Naive B cell (primary cell): ENCODE results near the gene FKRP. TPM values are rescaled to one million over a fixed set of nuclear protein-coding genes. Genes with fewer than 3 reads are reported as not detected.
"Not testable (repeated sequence)": the region's sequence is repeated elsewhere in the genome, so short reads cannot be mapped to it uniquely, and the experiment has no call there.

Experiments
- ATAC-seq, 2 donors: fragments of 150-1000 bp; cut with Tn5 transposase; 2 replicates each; pipeline ENCODE4 v1.10.0; 2021; ENCODE audit warnings: low read depth in 2 of 2, mild to moderate bottlenecking in 2 of 2, moderate library complexity in 2 of 2
- DNase-seq: peaks from one replicate; pipeline ENCODE4 v3.0.0; 2022
- H3K27ac Mint-ChIP-seq, 6 donors: one replicate each; pipeline ENCODE4 v1.8.0; 2020 to 2022; ENCODE audit warnings: mild to moderate bottlenecking in 6 of 6, mixed read lengths in 6 of 6, moderate library complexity in 5 of 6, inconsistent platforms in 2 of 6
- H3K27me3 Mint-ChIP-seq, 3 donors: one replicate each; pipeline ENCODE4 v1.8.0; 2021 to 2022; ENCODE audit warnings: mixed read lengths in 3 of 3, mild to moderate bottlenecking in 1 of 3
- H3K36me3 Mint-ChIP-seq, 2 donors: one replicate each; pipeline ENCODE4 v1.8.0; 2020 to 2022; ENCODE audit warnings: mixed read lengths in 2 of 2, inconsistent platforms in 1 of 2, mild to moderate bottlenecking in 1 of 2
- H3K4me1 Mint-ChIP-seq, 3 donors: one replicate each; pipeline ENCODE4 v1.8.0; 2020 to 2022; ENCODE audit warnings: mixed read lengths in 3 of 3, inconsistent platforms in 1 of 3, mild to moderate bottlenecking in 1 of 3, moderate library complexity in 1 of 3
- H3K4me3 Mint-ChIP-seq, 8 donors: one replicate each; pipeline ENCODE4 v1.8.0; 2020 to 2022; ENCODE audit warnings: mild to moderate bottlenecking in 8 of 8, mixed read lengths in 8 of 8, moderate library complexity in 8 of 8, inconsistent platforms in 2 of 8
- H3K9me3 Mint-ChIP-seq, 7 donors: one replicate each; pipeline ENCODE4 v1.8.0; 2020 to 2022; ENCODE audit warnings: mixed read lengths in 7 of 7, mild to moderate bottlenecking in 5 of 7, inconsistent platforms in 2 of 7, moderate library complexity in 1 of 7
- polyA plus RNA-seq, 6 donors: library from polyadenylated mRNA; unstranded; fragments of 300-500 nt; fragmentation: Illumina TruSeq; gene quantifications; one replicate each; pipeline ENCODE4 v1.2.3, GENCODE V29; 2021; ENCODE audit warnings: low read depth in 6 of 6

The FKRP gene
- polyA plus RNA-seq, 6 donors from 2014 or later = 2.0 to 10.1 (median 6.0) TPM

- H3K36me3 Mint-ChIP-seq = no peaks in the 10 kb centered on the region
- H3K9me3 Mint-ChIP-seq = no peaks in the 10 kb centered on the region
- no peaks in the 10 kb centered on the region for H3K27me3 Mint-ChIP-seq
- DNase-seq (no peak), ATAC-seq (no peak)
- H3K4me3 Mint-ChIP-seq = no peak overlapping the region
- H3K4me1 Mint-ChIP-seq = peaks cover 5 to 6% (median 5%) of the 10 kb centered on the region in 3 donors
- H3K27ac Mint-ChIP-seq = no peak overlapping the region
Observed at GRCh38 chr19:46760363-46760762, 14.5 kb downstream of the FKRP start.

DNA sequence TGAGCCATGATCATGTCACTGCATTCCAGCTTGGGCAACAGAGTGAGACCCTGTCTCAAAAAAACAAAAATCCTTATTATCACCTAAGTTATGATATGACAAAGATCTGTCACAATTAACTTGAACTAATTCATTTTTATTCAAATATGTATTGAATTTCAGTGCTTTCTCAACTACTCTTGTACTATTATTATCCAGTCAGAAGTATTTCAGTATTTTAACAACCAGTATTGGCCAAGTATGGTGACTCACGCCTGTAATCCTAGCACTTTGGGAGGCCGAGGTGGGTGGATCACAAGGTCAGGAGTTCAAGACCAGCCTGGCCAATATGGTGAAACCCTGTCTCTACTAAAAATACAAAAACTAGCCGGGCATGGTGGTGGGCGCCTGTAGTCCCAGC lies 15.0 kb downstream of the FKRP start:
- H3K9me3 Mint-ChIP-seq, ATAC-seq, H3K36me3 Mint-ChIP-seq, DNase-seq, H3K4me3 Mint-ChIP-seq, H3K27ac Mint-ChIP-seq, H3K27me3 Mint-ChIP-seq, H3K4me1 Mint-ChIP-seq: not testable (repeated sequence)

GRCh38 chr19:46761418-46761831 lies 15.6 kb downstream of the FKRP start:
- no peak overlapping the region for H3K4me3 Mint-ChIP-seq
- no peaks in the 10 kb centered on the region for H3K27me3 Mint-ChIP-seq
- H3K4me1 Mint-ChIP-seq = peaks cover 5 to 7% (median 5%) of the 10 kb centered on the region in 3 donors
- H3K27ac Mint-ChIP-seq = peak overlapping the region in 1 of 6 donors; percentile 41
- ATAC-seq (no peak), DNase-seq (no peak)
- no peaks in the 10 kb centered on the region for H3K36me3 Mint-ChIP-seq
- H3K9me3 Mint-ChIP-seq = no peaks in the 10 kb centered on the region

GRCh38 chr19:46762245-46762890 lies 16.5 kb downstream of the FKRP start:
- peak overlapping the region in 1 of 8 donors; percentile 30 for H3K4me3 Mint-ChIP-seq
- no peak overlapping the region for H3K27ac Mint-ChIP-seq
- ATAC-seq = no peak
- H3K9me3 Mint-ChIP-seq = no peaks in the 10 kb centered on the region
- H3K36me3 Mint-ChIP-seq = no peaks in the 10 kb centered on the region
- peaks cover 5 to 10% (median 9%) of the 10 kb centered on the region in 3 donors for H3K4me1 Mint-ChIP-seq
- H3K27me3 Mint-ChIP-seq = no peaks in the 10 kb centered on the region
- DNase-seq = no peak

GRCh38 chr19:46764817-46765291 lies 19.0 kb downstream of the FKRP start:
- DNase-seq (no peak), ATAC-seq (no peak)
- no peak overlapping the region for H3K27ac Mint-ChIP-seq
- H3K4me1 Mint-ChIP-seq = peaks cover 3 to 6% (median 5%) of the 10 kb centered on the region in 3 donors
- no peaks in the 10 kb centered on the region for H3K36me3 Mint-ChIP-seq
- no peaks in the 10 kb centered on the region for H3K9me3 Mint-ChIP-seq
- no peak overlapping the region for H3K4me3 Mint-ChIP-seq
- no peaks in the 10 kb centered on the region for H3K27me3 Mint-ChIP-seq

GRCh38 chr19:46766569-46767317 lies 20.9 kb downstream of the FKRP start:
- no peaks in the 10 kb centered on the region for H3K27me3 Mint-ChIP-seq
- peak overlapping the region in 1 of 6 donors; percentile 27 for H3K27ac Mint-ChIP-seq
- no peaks in the 10 kb centered on the region for H3K36me3 Mint-ChIP-seq
- no peak overlapping the region for H3K4me3 Mint-ChIP-seq
- H3K4me1 Mint-ChIP-seq = peaks cover 3 to 6% (median 5%) of the 10 kb centered on the region in 3 donors
- ATAC-seq (peak; percentile 54 to 58), DNase-seq (peak; percentile 40)
- H3K9me3 Mint-ChIP-seq = no peaks in the 10 kb centered on the region

DNA sequence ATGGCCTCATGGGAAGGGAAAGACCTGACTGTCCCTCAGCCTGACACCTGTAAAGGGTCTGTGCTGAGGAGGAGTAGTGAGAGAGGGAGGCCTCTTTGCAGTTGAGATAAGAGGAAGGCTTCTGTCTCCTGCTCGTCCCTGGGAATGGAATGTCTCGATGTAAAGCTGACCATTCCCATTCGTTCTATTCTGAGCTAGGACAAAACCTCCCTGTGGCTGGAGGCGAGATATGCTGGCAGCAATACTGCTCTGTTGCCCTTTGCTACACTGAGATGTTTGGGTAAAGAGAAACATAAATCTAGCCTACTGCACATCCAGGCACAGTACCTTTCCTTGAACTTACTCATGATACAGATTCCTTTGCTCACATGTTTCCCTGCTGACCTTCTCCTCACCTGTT lies 22.9 kb downstream of the FKRP start:
- not testable (repeated sequence) for H3K9me3 Mint-ChIP-seq

GRCh38 chr19:46772170-46773017 lies 26.5 kb downstream of the FKRP start:
- Mint-ChIP-seq H3K27ac (no peak overlapping the region), H3K4me3 (no peak overlapping the region), H3K9me3 (no peaks in the 10 kb centered on the region), H3K4me1 (no peaks in the 10 kb centered on the region), H3K27me3 (no peaks in the 10 kb centered on the region), H3K36me3 (peaks cover 3 to 17% of the 10 kb centered on the region in 2 donors)
- ATAC-seq = no peak
- DNase-seq = no peak

More for the DNA sequence above, 22.9 kb downstream of the FKRP start:
- ATAC-seq, H3K27me3 Mint-ChIP-seq, H3K4me3 Mint-ChIP-seq, H3K36me3 Mint-ChIP-seq, H3K4me1 Mint-ChIP-seq, H3K27ac Mint-ChIP-seq, DNase-seq: not testable (repeated sequence)

- no peak overlapping the region for H3K27ac Mint-ChIP-seq
- DNase-seq (no peak), ATAC-seq (no peak)
- peaks cover 0 to 4% (median 0%) of the 10 kb centered on the region in 3 donors for H3K4me1 Mint-ChIP-seq
- H3K36me3 Mint-ChIP-seq = peaks cover 3 to 17% of the 10 kb centered on the region in 2 donors
- H3K9me3 Mint-ChIP-seq = no peaks in the 10 kb centered on the region
- no peak overlapping the region for H3K4me3 Mint-ChIP-seq
- H3K27me3 Mint-ChIP-seq = no peaks in the 10 kb centered on the region
Observed at GRCh38 chr19:46773018-46773399, 27.2 kb downstream of the FKRP start.

- Mint-ChIP-seq H3K4me3 (no peak overlapping the region), H3K27ac (peak overlapping the region in 1 of 6 donors; percentile 49), H3K27me3 (no peaks in the 10 kb centered on the region)
Observed at GRCh38 chr19:46775642-46776258, 29.9 kb downstream of the FKRP start.

DNA sequence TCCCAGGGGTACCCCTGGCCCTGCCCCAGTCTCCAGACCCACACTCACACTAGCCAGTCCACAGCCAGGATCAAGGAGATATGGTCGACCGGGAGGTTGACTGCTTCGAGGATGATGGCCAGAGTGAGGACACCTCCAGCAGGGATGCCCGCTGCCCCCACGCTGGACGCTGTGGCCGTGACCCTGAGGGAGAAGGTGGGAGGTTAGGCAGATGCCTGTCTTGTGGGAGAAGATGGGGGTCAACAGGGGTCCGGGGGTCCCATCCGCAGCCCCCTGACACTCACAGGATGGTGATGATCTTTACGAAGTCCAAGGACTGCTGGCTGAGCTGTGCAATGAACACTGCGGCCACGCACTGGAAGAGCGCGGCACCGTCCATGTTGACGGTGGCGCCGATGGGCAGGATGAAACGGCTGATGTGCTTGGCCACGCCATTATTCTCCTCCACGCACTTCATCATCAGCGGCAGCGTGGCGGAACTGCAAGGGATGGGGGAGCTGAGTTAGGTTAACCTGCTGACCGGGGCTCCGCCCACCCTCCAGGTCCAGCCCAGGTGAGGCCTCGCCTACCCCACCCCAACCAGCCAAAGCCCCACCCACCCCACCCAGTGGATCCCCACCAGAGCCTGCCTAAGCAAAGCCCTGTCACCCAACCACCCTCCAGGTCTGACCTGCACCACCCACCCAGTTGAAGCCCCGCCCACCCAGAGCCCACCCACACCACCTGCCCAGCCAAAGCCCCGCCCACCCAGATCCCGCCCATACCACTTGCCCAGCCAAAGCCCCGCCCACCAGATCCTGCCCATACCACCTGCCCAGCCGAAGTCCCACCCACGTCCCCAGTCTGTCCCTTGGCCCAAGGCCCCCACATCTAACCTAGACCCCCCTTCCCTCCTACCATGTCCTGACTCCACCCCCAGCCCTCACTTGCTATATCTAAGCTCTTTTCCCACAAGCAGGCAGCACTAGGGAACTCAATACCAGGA lies 31.4 kb downstream of the FKRP start:
- no peaks in the 10 kb centered on the region for H3K9me3 Mint-ChIP-seq
- peaks cover 3 to 17% of the 10 kb centered on the region in 2 donors for H3K36me3 Mint-ChIP-seq
- ATAC-seq = no peak
- peak overlapping the region in 1 of 6 donors; percentile 80 for H3K27ac Mint-ChIP-seq
- peaks cover 0 to 5% (median 4%) of the 10 kb centered on the region in 3 donors for H3K4me1 Mint-ChIP-seq
- H3K27me3 Mint-ChIP-seq = no peaks in the 10 kb centered on the region
- no peak for DNase-seq
- H3K4me3 Mint-ChIP-seq = no peak overlapping the region

More at GRCh38 chr19:46775642-46776258, 29.9 kb downstream of the FKRP start:
- ATAC-seq (no peak), DNase-seq (no peak)
- peaks cover 3 to 17% of the 10 kb centered on the region in 2 donors for H3K36me3 Mint-ChIP-seq
- H3K4me1 Mint-ChIP-seq = peaks cover 0 to 5% (median 4%) of the 10 kb centered on the region in 3 donors
- H3K9me3 Mint-ChIP-seq = no peaks in the 10 kb centered on the region

- not testable (repeated sequence) for H3K27me3 Mint-ChIP-seq, H3K4me1 Mint-ChIP-seq, ATAC-seq, DNase-seq, H3K4me3 Mint-ChIP-seq, H3K27ac Mint-ChIP-seq, H3K9me3 Mint-ChIP-seq
- peaks cover 3 to 17% of the 10 kb centered on the region in 2 donors for H3K36me3 Mint-ChIP-seq
Observed at GRCh38 chr19:46777956-46778645, 32.2 kb downstream of the FKRP start.
